GM12865 (cell line): Measurements from ENCODE around the gene RPS6KA3.
"Not testable (repeated sequence)": the region's sequence is repeated elsewhere in the genome, so short reads cannot be mapped to it uniquely, and the experiment has no call there.

ENCODE experiments used
- DNase-seq: peaks from one replicate; pipeline ENCODE4 v3.0.0; 2010; ENCODE audit warnings: low read depth
- H3K4me3 ChIP-seq: 2 replicates; pipeline ENCODE4 v1.5.1; 2011; ENCODE audit warnings: mild to moderate bottlenecking, low read depth, low read length, control low read depth
- CTCF ChIP-seq: IDR thresholded peaks from 2 replicates; pipeline ENCODE4 v1.5.1; 2011; ENCODE audit warnings: low read length, control low read depth, low read depth, inconsistent platforms; ENCODE audit not compliant: insufficient read depth; ENCODE audit errors: missing control alignments

Gene RPS6KA3

GRCh38 chrX:20181598-20182329 is 84.9 kb downstream of the RPS6KA3 start:
- no peak for TF ChIP-seq CTCF
- peak; percentile 1 for DNase-seq
- no peak overlapping the region for H3K4me3 ChIP-seq

- H3K4me3 ChIP-seq, result no peak overlapping the region
- no peak for DNase-seq
- TF ChIP-seq CTCF, result no peak
These were observed 89.6 kb downstream of the RPS6KA3 start for GRCh38 chrX:20177093-20177492.

GRCh38 chrX:20173856-20174255 is 92.9 kb downstream of the RPS6KA3 start:
- H3K4me3 ChIP-seq, result no peak overlapping the region
- DNase-seq, result no peak
- TF ChIP-seq CTCF, result no peak

GRCh38 chrX:20173313-20173712 is 93.4 kb downstream of the RPS6KA3 start:
- TF ChIP-seq CTCF, result no peak
- H3K4me3 ChIP-seq, result no peak overlapping the region
- DNase-seq, result no peak

GRCh38 chrX:20171887-20172286 is 94.8 kb downstream of the RPS6KA3 start:
- no peak overlapping the region for H3K4me3 ChIP-seq
- DNase-seq, result no peak
- TF ChIP-seq CTCF, result no peak

GRCh38 chrX:20162516-20162915 is 104.2 kb downstream of the RPS6KA3 start:
- DNase-seq, result not testable (repeated sequence)

GRCh38 chrX:20159797-20160385 is 106.8 kb downstream of the RPS6KA3 start:
- no peak for DNase-seq
- H3K4me3 ChIP-seq, result no peak overlapping the region
- TF ChIP-seq CTCF, result no peak

More at GRCh38 chrX:20162516-20162915, 104.2 kb downstream of the RPS6KA3 start:
- not testable (repeated sequence) for H3K4me3 ChIP-seq
